ENCODE data around the gene LCMT1.

DNA sequence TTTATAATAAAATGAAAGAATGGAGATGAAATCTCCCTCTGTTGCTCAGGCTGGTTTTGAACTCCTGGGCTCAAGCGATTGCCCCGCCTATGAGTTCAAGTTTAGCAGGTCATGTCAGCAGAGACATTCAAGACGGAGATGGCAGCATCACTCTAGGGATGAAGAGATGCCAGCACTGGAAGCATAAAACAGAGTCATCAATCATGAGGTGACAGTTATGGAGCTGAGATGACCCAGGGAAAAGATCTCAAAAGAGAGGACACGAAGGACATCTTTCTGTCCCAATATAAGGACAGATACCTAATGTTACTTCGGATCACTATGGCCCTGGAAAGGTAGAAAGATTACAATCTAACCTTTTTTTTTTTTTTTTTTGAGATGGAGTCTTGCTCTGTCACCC lies 11.0 kb upstream of the LCMT1 start:
- TF ChIP-seq, protein P1, sequence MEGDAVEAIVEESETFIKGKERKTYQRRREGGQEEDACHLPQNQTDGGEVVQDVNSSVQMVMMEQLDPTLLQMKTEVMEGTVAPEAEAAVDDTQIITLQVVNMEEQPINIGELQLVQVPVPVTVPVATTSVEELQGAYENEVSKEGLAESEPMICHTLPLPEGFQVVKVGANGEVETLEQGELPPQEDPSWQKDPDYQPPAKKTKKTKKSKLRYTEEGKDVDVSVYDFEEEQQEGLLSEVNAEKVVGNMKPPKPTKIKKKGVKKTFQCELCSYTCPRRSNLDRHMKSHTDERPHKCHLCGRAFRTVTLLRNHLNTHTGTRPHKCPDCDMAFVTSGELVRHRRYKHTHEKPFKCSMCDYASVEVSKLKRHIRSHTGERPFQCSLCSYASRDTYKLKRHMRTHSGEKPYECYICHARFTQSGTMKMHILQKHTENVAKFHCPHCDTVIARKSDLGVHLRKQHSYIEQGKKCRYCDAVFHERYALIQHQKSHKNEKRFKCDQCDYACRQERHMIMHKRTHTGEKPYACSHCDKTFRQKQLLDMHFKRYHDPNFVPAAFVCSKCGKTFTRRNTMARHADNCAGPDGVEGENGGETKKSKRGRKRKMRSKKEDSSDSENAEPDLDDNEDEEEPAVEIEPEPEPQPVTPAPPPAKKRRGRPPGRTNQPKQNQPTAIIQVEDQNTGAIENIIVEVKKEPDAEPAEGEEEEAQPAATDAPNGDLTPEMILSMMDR (IDR thresholded peaks at IDR 0.05): no peak
- TF ChIP-seq, protein P2, sequence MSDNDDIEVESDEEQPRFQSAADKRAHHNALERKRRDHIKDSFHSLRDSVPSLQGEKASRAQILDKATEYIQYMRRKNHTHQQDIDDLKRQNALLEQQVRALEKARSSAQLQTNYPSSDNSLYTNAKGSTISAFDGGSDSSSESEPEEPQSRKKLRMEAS (CRISPR knock-in tag; IDR thresholded peaks at IDR 0.05): no peak
- TF ChIP-seq, protein P3, sequence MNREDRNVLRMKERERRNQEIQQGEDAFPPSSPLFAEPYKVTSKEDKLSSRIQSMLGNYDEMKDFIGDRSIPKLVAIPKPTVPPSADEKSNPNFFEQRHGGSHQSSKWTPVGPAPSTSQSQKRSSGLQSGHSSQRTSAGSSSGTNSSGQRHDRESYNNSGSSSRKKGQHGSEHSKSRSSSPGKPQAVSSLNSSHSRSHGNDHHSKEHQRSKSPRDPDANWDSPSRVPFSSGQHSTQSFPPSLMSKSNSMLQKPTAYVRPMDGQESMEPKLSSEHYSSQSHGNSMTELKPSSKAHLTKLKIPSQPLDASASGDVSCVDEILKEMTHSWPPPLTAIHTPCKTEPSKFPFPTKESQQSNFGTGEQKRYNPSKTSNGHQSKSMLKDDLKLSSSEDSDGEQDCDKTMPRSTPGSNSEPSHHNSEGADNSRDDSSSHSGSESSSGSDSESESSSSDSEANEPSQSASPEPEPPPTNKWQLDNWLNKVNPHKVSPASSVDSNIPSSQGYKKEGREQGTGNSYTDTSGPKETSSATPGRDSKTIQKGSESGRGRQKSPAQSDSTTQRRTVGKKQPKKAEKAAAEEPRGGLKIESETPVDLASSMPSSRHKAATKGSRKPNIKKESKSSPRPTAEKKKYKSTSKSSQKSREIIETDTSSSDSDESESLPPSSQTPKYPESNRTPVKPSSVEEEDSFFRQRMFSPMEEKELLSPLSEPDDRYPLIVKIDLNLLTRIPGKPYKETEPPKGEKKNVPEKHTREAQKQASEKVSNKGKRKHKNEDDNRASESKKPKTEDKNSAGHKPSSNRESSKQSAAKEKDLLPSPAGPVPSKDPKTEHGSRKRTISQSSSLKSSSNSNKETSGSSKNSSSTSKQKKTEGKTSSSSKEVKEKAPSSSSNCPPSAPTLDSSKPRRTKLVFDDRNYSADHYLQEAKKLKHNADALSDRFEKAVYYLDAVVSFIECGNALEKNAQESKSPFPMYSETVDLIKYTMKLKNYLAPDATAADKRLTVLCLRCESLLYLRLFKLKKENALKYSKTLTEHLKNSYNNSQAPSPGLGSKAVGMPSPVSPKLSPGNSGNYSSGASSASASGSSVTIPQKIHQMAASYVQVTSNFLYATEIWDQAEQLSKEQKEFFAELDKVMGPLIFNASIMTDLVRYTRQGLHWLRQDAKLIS (CRISPR knock-in tag; IDR thresholded peaks at IDR 0.05; ENCODE audit: borderline replicate concordance): no peak
- TF ChIP-seq, protein P4, sequence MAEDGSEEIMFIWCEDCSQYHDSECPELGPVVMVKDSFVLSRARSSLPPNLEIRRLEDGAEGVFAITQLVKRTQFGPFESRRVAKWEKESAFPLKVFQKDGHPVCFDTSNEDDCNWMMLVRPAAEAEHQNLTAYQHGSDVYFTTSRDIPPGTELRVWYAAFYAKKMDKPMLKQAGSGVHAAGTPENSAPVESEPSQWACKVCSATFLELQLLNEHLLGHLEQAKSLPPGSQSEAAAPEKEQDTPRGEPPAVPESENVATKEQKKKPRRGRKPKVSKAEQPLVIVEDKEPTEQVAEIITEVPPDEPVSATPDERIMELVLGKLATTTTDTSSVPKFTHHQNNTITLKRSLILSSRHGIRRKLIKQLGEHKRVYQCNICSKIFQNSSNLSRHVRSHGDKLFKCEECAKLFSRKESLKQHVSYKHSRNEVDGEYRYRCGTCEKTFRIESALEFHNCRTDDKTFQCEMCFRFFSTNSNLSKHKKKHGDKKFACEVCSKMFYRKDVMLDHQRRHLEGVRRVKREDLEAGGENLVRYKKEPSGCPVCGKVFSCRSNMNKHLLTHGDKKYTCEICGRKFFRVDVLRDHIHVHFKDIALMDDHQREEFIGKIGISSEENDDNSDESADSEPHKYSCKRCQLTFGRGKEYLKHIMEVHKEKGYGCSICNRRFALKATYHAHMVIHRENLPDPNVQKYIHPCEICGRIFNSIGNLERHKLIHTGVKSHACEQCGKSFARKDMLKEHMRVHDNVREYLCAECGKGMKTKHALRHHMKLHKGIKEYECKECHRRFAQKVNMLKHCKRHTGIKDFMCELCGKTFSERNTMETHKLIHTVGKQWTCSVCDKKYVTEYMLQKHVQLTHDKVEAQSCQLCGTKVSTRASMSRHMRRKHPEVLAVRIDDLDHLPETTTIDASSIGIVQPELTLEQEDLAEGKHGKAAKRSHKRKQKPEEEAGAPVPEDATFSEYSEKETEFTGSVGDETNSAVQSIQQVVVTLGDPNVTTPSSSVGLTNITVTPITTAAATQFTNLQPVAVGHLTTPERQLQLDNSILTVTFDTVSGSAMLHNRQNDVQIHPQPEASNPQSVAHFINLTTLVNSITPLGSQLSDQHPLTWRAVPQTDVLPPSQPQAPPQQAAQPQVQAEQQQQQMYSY (CRISPR knock-in tag; IDR thresholded peaks at IDR 0.05): no peak
- TF ChIP-seq, protein P5, sequence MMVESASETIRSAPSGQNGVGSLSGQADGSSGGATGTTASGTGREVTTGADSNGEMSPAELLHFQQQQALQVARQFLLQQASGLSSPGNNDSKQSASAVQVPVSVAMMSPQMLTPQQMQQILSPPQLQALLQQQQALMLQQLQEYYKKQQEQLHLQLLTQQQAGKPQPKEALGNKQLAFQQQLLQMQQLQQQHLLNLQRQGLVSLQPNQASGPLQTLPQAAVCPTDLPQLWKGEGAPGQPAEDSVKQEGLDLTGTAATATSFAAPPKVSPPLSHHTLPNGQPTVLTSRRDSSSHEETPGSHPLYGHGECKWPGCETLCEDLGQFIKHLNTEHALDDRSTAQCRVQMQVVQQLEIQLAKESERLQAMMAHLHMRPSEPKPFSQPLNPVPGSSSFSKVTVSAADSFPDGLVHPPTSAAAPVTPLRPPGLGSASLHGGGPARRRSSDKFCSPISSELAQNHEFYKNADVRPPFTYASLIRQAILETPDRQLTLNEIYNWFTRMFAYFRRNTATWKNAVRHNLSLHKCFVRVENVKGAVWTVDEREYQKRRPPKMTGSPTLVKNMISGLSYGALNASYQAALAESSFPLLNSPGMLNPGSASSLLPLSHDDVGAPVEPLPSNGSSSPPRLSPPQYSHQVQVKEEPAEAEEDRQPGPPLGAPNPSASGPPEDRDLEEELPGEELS (CRISPR knock-in tag; IDR thresholded peaks at IDR 0.05): no peak
- TF ChIP-seq, protein P6, sequence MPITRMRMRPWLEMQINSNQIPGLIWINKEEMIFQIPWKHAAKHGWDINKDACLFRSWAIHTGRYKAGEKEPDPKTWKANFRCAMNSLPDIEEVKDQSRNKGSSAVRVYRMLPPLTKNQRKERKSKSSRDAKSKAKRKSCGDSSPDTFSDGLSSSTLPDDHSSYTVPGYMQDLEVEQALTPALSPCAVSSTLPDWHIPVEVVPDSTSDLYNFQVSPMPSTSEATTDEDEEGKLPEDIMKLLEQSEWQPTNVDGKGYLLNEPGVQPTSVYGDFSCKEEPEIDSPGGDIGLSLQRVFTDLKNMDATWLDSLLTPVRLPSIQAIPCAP (CRISPR knock-in tag; IDR thresholded peaks at IDR 0.05): no peak
- TF ChIP-seq, protein P7, sequence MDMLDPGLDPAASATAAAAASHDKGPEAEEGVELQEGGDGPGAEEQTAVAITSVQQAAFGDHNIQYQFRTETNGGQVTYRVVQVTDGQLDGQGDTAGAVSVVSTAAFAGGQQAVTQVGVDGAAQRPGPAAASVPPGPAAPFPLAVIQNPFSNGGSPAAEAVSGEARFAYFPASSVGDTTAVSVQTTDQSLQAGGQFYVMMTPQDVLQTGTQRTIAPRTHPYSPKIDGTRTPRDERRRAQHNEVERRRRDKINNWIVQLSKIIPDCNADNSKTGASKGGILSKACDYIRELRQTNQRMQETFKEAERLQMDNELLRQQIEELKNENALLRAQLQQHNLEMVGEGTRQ (CRISPR knock-in tag; IDR thresholded peaks at IDR 0.05): no peak
- TF ChIP-seq SP1 (CRISPR knock-in tag; conservative IDR thresholded peaks at IDR 0.05): no peak
- TF ChIP-seq JUN (CRISPR knock-in tag; IDR thresholded peaks at IDR 0.05): no peak
- no peak for TF ChIP-seq CREB1 (CRISPR knock-in tag; IDR thresholded peaks at IDR 0.05)
- TF ChIP-seq MXD4 (CRISPR knock-in tag; IDR thresholded peaks at IDR 0.05; ENCODE audit: borderline replicate concordance): no peak
- no peak for TF ChIP-seq EMX1 (CRISPR knock-in tag; IDR thresholded peaks at IDR 0.05)
